Activated T-cell treated with anti-CD3 and anti-CD28 coated beads, Interleukin-2, amount 50 U/mL, for 72 hours (primary cell): ENCODE measurements around the gene IGFBP6. TPM values are rescaled to one million over a fixed set of nuclear protein-coding genes. Genes with fewer than 3 reads are reported as not detected.
"Not testable (repeated sequence)": the region's sequence is repeated elsewhere in the genome, so short reads cannot be mapped to it uniquely, and the experiment has no call there.

ENCODE experiments used
- ATAC-seq, 2 donors: fragments of 150-1000 bp; cut with Tn5 transposase; replicated peaks in 1 of 2; 2 replicates each; pipeline ENCODE4 v1.10.0; 2021; ENCODE audit warnings: moderate library complexity in 2 of 2, mild to moderate bottlenecking in 1 of 2
- DNase-seq, 2 donors: peaks; one replicate each; pipeline ENCODE4 v3.0.0; 2021 to 2022; ENCODE audit warnings: mixed read lengths in 1 of 2
- H3K27ac Mint-ChIP-seq: one replicate; pipeline ENCODE4 v1.8.0; 2022; ENCODE audit warnings: mild to moderate bottlenecking, moderate library complexity, mixed read lengths
- H3K27me3 Mint-ChIP-seq: one replicate; pipeline ENCODE4 v1.8.0; 2022; ENCODE audit warnings: low read depth, mixed read lengths
- H3K36me3 Mint-ChIP-seq, 2 donors: one replicate each; pipeline ENCODE4 v1.8.0; 2022; ENCODE audit warnings: mixed read lengths in 2 of 2, mild to moderate bottlenecking in 1 of 2; ENCODE audit not compliant: insufficient read depth in 2 of 2
- H3K4me1 Mint-ChIP-seq: one replicate; pipeline ENCODE4 v1.8.0; 2022; ENCODE audit warnings: low read depth, mixed read lengths
- H3K4me3 Mint-ChIP-seq, 2 donors: one replicate each; pipeline ENCODE4 v1.8.0; 2022; ENCODE audit warnings: mild to moderate bottlenecking in 2 of 2, mixed read lengths in 2 of 2, moderate library complexity in 2 of 2
- H3K9me3 Mint-ChIP-seq, 2 donors: one replicate each; pipeline ENCODE4 v1.8.0; 2022; ENCODE audit warnings: mixed read lengths in 2 of 2
- total RNA-seq, 2 donors: library from RNA; stranded (reverse); gene quantifications; one replicate each; pipeline ENCODE4 v1.2.3, GENCODE V29; 2022

The IGFBP6 gene
- total RNA-seq, 2 donors from 2014 or later: 5.7 to 9.2 TPM

DNA sequence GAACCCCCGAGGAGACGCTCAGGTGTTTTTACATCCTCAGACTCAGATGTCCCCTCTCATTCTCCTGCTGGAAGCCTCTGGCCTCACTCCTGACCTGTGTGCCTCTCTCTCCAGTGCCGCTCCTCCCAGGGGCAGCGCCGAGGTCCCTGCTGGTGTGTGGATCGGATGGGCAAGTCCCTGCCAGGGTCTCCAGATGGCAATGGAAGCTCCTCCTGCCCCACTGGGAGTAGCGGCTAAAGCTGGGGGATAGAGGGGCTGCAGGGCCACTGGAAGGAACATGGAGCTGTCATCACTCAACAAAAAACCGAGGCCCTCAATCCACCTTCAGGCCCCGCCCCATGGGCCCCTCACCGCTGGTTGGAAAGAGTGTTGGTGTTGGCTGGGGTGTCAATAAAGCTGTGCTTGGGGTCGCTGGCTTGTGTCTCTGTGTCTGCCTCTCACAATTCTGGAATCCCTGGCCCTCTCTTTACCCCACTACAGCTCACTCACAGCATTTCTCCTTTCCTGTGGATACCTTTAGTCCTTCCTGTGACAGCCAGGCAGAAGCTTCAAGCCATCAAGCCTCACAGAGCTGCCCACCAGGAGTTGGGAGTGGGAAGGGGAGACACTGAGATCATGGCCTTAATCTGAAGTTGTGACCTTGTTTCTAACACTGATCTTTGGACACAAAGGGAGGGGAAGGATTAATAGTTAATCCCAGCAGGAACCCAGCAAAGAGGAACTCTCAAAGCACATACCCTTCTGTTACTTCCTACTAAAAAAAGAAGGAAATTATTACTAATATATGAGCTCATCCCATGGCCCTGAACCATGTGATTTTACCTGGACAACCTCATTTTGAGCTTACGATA is 4.7 kb downstream of the IGFBP6 start:
- ATAC-seq: no peak
- Mint-ChIP-seq H3K27ac (peak overlapping the region; percentile 39), H3K27me3 (peaks cover 2% of the 10 kb centered on the region), H3K36me3 (no peaks in the 10 kb centered on the region), H3K9me3 (no peaks in the 10 kb centered on the region), H3K4me3 (peak overlapping the region; percentile 12 to 66), H3K4me1 (peaks cover 45% of the 10 kb centered on the region)
- DNase-seq: no peak

DNA sequence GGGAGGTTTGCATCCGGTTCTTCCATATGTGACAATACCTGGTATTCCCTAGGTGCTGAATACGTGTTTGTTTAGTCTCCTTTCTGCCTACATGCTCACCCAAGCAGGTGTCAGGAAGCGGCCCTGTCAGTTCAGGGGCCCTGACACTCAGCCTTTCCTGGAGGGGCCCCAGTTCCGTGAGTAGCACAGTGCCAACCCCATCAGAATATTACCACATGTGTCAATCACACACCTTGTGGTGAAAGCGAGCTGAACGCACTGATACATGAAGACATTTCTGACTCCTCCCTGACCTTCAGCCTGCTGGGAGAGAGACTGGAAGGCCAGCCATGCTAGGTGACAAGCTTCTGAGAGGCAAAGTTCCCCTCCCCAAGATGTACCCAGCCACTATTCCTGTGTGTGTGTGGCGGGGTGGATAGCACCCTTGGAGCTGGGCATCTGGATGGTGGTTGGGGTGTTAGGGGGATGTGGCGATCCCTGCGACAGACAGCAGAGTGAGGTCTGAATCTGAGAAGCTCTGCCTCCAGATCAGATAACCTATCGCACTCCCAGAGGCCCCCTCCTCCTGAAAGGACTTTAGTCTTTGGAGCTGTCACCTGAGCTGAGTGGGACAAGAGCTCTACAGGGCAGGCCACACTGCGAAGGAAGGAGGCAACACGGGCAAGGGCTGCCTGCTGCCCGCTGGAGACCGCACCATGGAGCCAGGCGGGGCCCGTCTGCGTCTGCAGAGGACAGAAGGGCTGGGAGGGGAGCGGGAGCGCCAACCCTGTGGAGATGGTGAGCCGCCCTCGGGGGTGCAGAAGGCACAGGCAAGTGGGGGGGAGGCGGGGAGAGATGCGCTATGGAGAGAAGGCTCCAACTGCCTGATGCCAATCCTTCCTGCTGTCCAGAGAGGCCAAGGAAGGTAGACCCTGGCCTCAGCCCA is 5.7 kb downstream of the IGFBP6 start, which contains the start of gene SOAT2:
Gene SOAT2 (plus strand): TSS at position 604 of the 925 bp plus-strand sequence. CDS start 92 bp downstream, at position 696.
- no peaks in the 10 kb centered on the region for H3K36me3 Mint-ChIP-seq
- ATAC-seq (peak; percentile 75 to 84), DNase-seq (peak; percentile 55 to 76)
- H3K9me3 Mint-ChIP-seq: no peaks in the 10 kb centered on the region
- H3K27ac Mint-ChIP-seq: peak within 1 kb of the TSS; percentile 70
- H3K4me1 Mint-ChIP-seq: peaks cover 41% of the 10 kb centered on the region
- H3K27me3 Mint-ChIP-seq: no peaks in the 10 kb centered on the region
- peak within 1 kb of the TSS; percentile 66 to 73 for H3K4me3 Mint-ChIP-seq

DNA sequence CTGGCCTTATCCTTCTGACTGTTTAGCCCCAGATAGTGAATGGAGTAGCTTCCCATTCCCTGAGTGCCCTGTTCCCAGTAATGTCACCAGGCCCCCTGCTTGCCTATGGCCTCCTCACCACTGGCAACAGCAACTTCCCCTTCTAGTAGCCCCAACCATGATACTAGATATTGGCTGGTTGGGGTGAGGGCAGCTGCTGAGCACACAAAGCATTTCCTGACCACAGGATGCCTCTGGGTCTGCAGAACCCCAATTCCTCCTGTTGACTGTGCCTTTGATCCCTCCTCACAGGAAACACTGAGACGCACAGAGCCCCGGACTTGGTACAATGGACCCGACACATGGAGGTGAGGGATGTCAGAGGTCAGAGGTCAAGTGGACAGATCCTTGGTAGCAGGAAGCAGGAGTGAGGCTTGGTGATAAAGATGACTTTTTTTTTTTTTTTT is 6.4 kb downstream of the IGFBP6 start:
- Mint-ChIP-seq H3K27ac (no peak overlapping the region), H3K36me3 (no peaks in the 10 kb centered on the region), H3K9me3 (no peaks in the 10 kb centered on the region), H3K4me1 (peaks cover 33% of the 10 kb centered on the region), H3K27me3 (no peaks in the 10 kb centered on the region), H3K4me3 (peak overlapping the region in 1 of 2 donors; percentile 66)
- no peak for DNase-seq
- no peak for ATAC-seq

GRCh38 chr12:53105256-53105655 is 7.8 kb downstream of the IGFBP6 start:
- H3K9me3 Mint-ChIP-seq: no peaks in the 10 kb centered on the region
- H3K4me1 Mint-ChIP-seq: peaks cover 27% of the 10 kb centered on the region
- DNase-seq (no peak), ATAC-seq (no peak)
- no peaks in the 10 kb centered on the region for H3K36me3 Mint-ChIP-seq
- H3K27me3 Mint-ChIP-seq: no peaks in the 10 kb centered on the region
- no peak overlapping the region for H3K4me3 Mint-ChIP-seq
- H3K27ac Mint-ChIP-seq: no peak overlapping the region

DNA sequence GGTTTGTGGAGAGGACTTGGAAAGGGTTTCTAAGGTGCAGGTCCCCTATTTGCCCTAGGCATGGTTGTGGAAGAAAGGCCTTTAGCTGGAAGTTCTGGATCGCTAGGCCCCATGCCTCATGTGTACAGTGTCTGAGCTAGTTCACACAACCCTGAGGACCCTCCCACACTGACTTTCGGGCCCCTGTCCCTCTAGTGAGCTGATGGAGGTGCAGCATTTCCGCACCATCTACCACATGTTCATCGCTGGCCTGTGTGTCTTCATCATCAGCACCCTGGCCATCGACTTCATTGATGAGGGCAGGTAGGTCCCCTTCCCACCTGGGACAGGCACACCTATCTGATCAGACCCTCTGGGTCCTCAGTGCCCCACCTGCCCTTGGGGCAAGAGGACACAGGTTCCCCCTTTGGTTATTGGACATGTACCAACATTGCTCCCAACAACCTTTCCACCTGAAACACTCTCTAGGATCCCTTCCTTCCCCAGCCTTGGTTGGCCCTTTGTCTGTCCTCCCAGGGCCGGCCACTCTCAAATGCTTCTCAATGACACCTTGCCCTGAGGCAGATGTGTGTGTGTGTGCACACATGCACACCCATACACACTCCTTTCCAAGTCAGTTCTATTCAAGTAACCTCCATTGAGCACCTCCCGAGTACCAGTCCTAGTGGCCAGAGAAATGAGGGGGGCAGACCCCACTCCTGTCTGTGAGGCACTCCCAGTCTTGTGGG is 8.4 kb downstream of the IGFBP6 start:
- ATAC-seq: no peak
- Mint-ChIP-seq H3K27ac (no peak overlapping the region), H3K4me3 (no peak overlapping the region), H3K4me1 (peaks cover 27% of the 10 kb centered on the region), H3K9me3 (no peaks in the 10 kb centered on the region), H3K27me3 (no peaks in the 10 kb centered on the region), H3K36me3 (no peaks in the 10 kb centered on the region)
- no peak for DNase-seq

- H3K4me1 Mint-ChIP-seq: peaks cover 23% of the 10 kb centered on the region
- no peak overlapping the region for H3K27ac Mint-ChIP-seq
- DNase-seq: no peak
- ATAC-seq: no peak
- no peaks in the 10 kb centered on the region for H3K9me3 Mint-ChIP-seq
- no peaks in the 10 kb centered on the region for H3K27me3 Mint-ChIP-seq
- no peaks in the 10 kb centered on the region for H3K36me3 Mint-ChIP-seq
- H3K4me3 Mint-ChIP-seq: no peak overlapping the region
These were observed 9.7 kb downstream of the IGFBP6 start for GRCh38 chr12:53107122-53107521.

DNA sequence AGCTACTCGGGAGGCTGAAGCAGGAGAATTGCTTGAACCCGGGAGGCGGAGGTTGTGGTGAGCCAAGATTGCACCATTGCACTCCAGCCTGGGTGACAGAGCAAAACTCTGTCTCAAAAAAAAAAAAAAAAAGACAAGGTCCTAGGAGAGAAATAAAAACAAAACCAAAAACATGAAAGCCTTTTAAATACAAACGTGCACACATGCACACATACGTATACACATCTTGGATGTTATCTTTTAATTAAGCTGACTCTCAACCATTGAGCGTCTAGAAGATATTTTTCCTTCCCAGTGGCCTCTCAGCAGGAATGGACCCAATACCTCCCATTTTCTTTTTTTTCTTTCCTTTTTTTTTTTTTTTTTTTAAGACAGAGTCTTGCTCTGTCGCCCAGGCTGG is 15.0 kb downstream of the IGFBP6 start:
- H3K9me3 Mint-ChIP-seq, H3K36me3 Mint-ChIP-seq, DNase-seq, ATAC-seq, H3K4me1 Mint-ChIP-seq, H3K27ac Mint-ChIP-seq, H3K27me3 Mint-ChIP-seq, H3K4me3 Mint-ChIP-seq: not testable (repeated sequence)

DNA sequence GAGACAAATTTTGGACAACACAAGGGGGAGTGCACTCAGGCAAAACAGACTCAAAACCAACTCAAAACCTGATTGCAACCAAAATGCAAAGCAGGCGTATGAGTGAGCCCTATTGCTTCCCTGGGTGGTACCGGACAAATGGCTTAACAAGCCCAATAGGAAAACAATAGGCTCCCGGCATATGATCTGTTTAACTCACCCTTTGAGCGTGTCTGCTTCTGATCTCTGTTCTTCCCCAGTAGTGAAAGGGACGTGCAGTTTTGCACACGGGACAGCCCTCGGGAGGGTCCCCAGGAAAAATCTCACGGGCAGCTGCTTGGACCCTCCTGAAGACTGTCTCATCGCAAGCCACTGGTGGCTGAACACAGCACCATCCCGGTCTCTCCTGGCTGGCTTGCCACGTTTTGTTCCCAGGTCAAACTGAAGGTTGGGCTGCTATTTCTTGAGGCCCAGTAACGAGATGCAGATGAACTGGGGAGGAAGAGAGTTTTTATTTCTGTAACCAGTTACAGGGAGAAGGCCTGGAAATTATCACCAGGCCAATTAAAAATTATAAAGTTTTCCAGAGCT is 15.8 kb downstream of the IGFBP6 start:
- DNase-seq: no peak
- H3K27me3 Mint-ChIP-seq: no peaks in the 10 kb centered on the region
- H3K27ac Mint-ChIP-seq: no peak overlapping the region
- no peak for ATAC-seq
- H3K4me3 Mint-ChIP-seq: no peak overlapping the region
- H3K36me3 Mint-ChIP-seq: no peaks in the 10 kb centered on the region
- H3K4me1 Mint-ChIP-seq: no peaks in the 10 kb centered on the region
- no peaks in the 10 kb centered on the region for H3K9me3 Mint-ChIP-seq

DNA sequence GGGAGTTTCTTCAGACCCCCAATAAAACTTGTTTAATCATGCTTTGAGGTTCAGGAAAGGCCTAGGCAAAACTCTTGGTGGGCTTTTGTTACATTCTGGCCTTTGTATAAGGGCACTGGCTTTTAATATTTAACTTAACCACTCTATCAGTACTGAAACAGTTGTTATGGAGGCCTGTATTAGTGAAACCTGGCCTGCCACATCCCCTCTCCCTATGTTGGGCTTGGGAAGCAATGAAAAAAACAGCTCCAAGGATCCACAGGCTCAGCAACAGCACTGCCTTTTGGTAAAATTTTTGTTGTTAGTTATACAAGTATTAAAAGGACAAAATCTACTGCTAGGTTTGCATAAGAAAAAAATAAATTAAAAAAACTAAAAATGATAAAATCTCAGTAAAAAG is 16.5 kb downstream of the IGFBP6 start:
- H3K27me3 Mint-ChIP-seq: no peaks in the 10 kb centered on the region
- H3K9me3 Mint-ChIP-seq: no peaks in the 10 kb centered on the region
- ATAC-seq (no peak), DNase-seq (no peak)
- H3K4me1 Mint-ChIP-seq: no peaks in the 10 kb centered on the region
- no peak overlapping the region for H3K4me3 Mint-ChIP-seq
- no peaks in the 10 kb centered on the region for H3K36me3 Mint-ChIP-seq
- H3K27ac Mint-ChIP-seq: no peak overlapping the region

DNA sequence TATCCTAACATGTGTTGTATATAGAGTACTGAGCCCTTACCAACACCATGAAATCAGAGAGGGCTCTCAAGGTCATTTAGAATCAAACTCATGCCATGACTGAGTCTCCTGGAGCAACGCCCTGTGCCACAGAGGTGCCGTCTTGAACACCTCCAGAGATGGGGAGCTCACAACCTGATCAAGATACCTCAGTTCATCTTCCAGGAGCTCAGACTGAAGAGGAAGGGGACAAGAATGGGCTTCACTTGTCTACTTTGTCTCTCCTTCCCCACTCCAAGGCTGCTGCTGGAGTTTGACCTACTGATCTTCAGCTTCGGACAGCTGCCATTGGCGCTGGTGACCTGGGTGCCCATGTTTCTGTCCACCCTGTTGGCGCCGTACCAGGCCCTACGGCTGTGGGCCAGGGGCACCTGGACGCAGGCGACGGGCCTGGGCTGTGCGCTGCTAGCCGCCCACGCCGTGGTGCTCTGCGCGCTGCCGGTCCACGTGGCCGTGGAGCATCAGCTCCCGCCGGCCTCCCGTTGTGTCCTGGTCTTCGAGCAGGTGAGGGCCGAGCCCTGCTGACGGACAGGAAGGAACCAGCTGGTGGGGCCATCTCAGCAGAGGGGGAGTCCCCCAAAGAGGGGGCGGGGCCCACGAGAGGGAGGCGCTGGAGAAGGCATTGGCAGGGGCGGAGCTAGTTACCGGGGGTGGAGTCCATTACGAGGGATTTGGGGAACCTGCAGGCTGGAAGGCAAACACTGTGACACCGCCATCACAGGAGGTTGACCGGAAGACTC is 17.8 kb downstream of the IGFBP6 start:
- H3K27ac Mint-ChIP-seq: no peak overlapping the region

GRCh38 chr12:53115891-53116648 is 18.6 kb downstream of the IGFBP6 start:
- no peak for ATAC-seq
- DNase-seq: no peak
- no peaks in the 10 kb centered on the region for H3K27me3 Mint-ChIP-seq
- no peak overlapping the region for H3K4me3 Mint-ChIP-seq
- H3K27ac Mint-ChIP-seq: no peak overlapping the region
- H3K36me3 Mint-ChIP-seq: no peaks in the 10 kb centered on the region
- no peaks in the 10 kb centered on the region for H3K9me3 Mint-ChIP-seq
- H3K4me1 Mint-ChIP-seq: no peaks in the 10 kb centered on the region

More for the DNA sequence above, 17.8 kb downstream of the IGFBP6 start:
- H3K9me3 Mint-ChIP-seq: no peaks in the 10 kb centered on the region
- no peaks in the 10 kb centered on the region for H3K36me3 Mint-ChIP-seq
- no peak for ATAC-seq
- no peak for DNase-seq
- no peaks in the 10 kb centered on the region for H3K4me1 Mint-ChIP-seq
- no peak overlapping the region for H3K4me3 Mint-ChIP-seq
- no peaks in the 10 kb centered on the region for H3K27me3 Mint-ChIP-seq
